GM19328 (cell line): ENCODE data around the gene ADGRV1.
"Not testable (repeated sequence)": the region's sequence is repeated elsewhere in the genome, so short reads cannot be mapped to it uniquely, and the experiment has no call there.

ENCODE experiments used
- ATAC-seq: cut with Tn5 transposase; IDR thresholded peaks from one replicate; pipeline ENCODE4 v1.9.1; 2021; ENCODE audit warnings: mild to moderate bottlenecking, moderate library complexity; ENCODE audit not compliant: unreplicated experiment

ADGRV1 gene

GRCh38 chr5:90802474-90803317 is 244.1 kb downstream of the ADGRV1 start:
- no peak for ATAC-seq

GRCh38 chr5:90803381-90803780 is 244.8 kb downstream of the ADGRV1 start:
- no peak for ATAC-seq

- ATAC-seq: no peak
These were observed 245.3 kb downstream of the ADGRV1 start for GRCh38 chr5:90803876-90804275.

- ATAC-seq: no peak
These were observed 248.9 kb downstream of the ADGRV1 start for GRCh38 chr5:90807496-90807895.

GRCh38 chr5:90809311-90810056 is 250.9 kb downstream of the ADGRV1 start:
- ATAC-seq: no peak

- no peak for ATAC-seq
These were observed 251.6 kb downstream of the ADGRV1 start for GRCh38 chr5:90810211-90810610.

- ATAC-seq: no peak
These were observed 254.8 kb downstream of the ADGRV1 start for GRCh38 chr5:90813392-90813791.

- ATAC-seq: not testable (repeated sequence)
These were observed 263.5 kb downstream of the ADGRV1 start for GRCh38 chr5:90822062-90822461.

- ATAC-seq: no peak
These were observed 265.8 kb downstream of the ADGRV1 start for GRCh38 chr5:90824436-90824835.

- ATAC-seq: no peak
These were observed 271.5 kb downstream of the ADGRV1 start for GRCh38 chr5:90830058-90830457.

GRCh38 chr5:90833753-90834152 is 275.2 kb downstream of the ADGRV1 start:
- ATAC-seq: no peak

GRCh38 chr5:90834711-90835110 is 276.1 kb downstream of the ADGRV1 start:
- no peak for ATAC-seq

GRCh38 chr5:90843443-90843842 is 284.8 kb downstream of the ADGRV1 start:
- no peak for ATAC-seq

GRCh38 chr5:90844931-90845330 is 286.3 kb downstream of the ADGRV1 start:
- ATAC-seq: no peak

- ATAC-seq: no peak
These were observed 287.3 kb downstream of the ADGRV1 start for GRCh38 chr5:90845723-90846554.

- not testable (repeated sequence) for ATAC-seq
These were observed 289.0 kb downstream of the ADGRV1 start for GRCh38 chr5:90847606-90848005.

GRCh38 chr5:90849939-90850338 is 291.3 kb downstream of the ADGRV1 start:
- ATAC-seq: no peak

GRCh38 chr5:90852531-90852930 is 293.9 kb downstream of the ADGRV1 start:
- no peak for ATAC-seq

- no peak for ATAC-seq
These were observed 295.2 kb downstream of the ADGRV1 start for GRCh38 chr5:90853750-90854149.

- no peak for ATAC-seq
These were observed 295.6 kb downstream of the ADGRV1 start for GRCh38 chr5:90854169-90854568.

- no peak for ATAC-seq
These were observed 296.9 kb downstream of the ADGRV1 start for GRCh38 chr5:90855296-90856010.
